Measurements from ENCODE around the gene LRRK2. TPM values are rescaled to one million over a fixed set of nuclear protein-coding genes. Genes with fewer than 3 reads are reported as not detected.

The LRRK2 gene
- total and polyA plus RNA-seq, 10 of the 15 experiments (the other 5 are each of a cell fraction or from before 2014, with no cell fraction given) = 0.80 to 32.6 (median 1.4) TPM

DNA sequence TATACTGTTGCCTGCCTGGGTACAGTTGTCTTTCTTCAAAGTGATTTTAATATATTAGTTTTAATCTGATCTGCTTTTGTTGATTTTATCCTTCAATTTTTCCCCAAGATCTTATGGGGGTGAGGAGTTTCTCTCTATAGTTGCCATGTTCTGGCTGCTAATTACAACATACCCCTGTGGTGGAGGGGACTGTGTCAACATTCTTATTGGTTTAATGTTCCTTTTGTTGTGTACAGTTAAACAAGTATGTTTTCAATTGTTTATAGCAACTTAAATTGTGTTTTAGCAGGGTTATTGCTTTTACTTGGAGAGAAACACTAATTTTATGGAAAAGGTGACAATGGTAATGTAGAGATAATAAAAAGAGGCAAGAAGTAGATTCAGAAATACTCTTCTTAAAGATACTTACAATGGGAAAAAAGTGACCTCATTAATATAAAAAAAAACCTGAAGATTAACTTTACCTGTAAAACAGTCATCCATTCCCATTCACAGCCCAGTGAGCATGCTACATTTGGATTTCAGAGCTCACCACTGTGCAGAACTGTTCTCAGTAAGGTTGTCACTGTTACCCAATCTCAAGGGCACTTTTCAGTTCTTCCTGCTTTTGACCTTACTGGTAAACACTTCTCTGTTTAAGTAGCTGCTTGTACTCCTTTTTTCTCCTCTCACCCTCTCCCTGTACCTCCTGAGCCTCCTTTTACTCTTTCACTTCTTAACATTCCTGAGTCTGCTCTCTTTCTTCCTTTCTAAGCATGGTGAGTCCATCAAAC lies 8.1 kb upstream of the LRRK2 start:
- ATAC-seq = peak; percentile 56; the same call in 2 of the 3 replicates
- Histone ChIP-seq H3K9me3 (replicated peaks; ENCODE audit: control insufficient read depth, insufficient read depth, low read length) (no peaks in the 10 kb centered on the region), H3K4me3 (no peak overlapping the region), H3K27me3 (replicated peaks in 1 of 2; ENCODE audit: control insufficient read depth in 2 of 2, insufficient read depth in 2 of 2, low read length in 1 of 2) (no peaks in the 10 kb centered on the region), H3K36me3 (ENCODE audit: control insufficient read depth in 2 of 2, insufficient read depth in 2 of 2, low read length in 1 of 2) (no peaks in the 10 kb centered on the region), H3K4me2 (ENCODE audit: control insufficient read depth, insufficient read depth) (no peak overlapping the region), H3K27ac (ENCODE audit: control insufficient read depth, insufficient read depth) (no peak overlapping the region), H3K4me1 (ENCODE audit: control insufficient read depth, insufficient read depth, low read length) (no peaks in the 10 kb centered on the region), H4K20me1 (ENCODE audit: control insufficient read depth, insufficient read depth) (no peaks in the 10 kb centered on the region), H2AFZ (ENCODE audit: control insufficient read depth, low read depth, low read length) (no peak overlapping the region), H3K79me2 (ENCODE audit: control insufficient read depth, insufficient read depth, low read length) (no peaks in the 10 kb centered on the region), H3K9ac (ENCODE audit: control insufficient read depth, insufficient read depth, low read length) (no peak overlapping the region)
- BruUV-seq (replicated peaks) = no TSS peak
- in situ Hi-C loops (cut with MboI) = no loop called here
- TF ChIP-seq POLR2A (IDR thresholded peaks at IDR 0.05; ENCODE audit: low read depth, low read length) = no peak
- POLR2A ChIA-PET = no interaction called here
- intact Hi-C loops (cut with micrococcal nuclease; ENCODE audit: unreplicated experiment) = no loop called here
- FAIRE-seq = no peak
- RAD21 ChIA-PET (ENCODE audit: unreplicated experiment) = interaction anchor here (1.0 kb wide), 1 partner anchor 15 kb away, joined by 3 read pairs; no protein-coding TSS in a partner anchor
- SMC1A ChIA-PET (ENCODE audit: uncharacterized antibody, unreplicated experiment) = interaction anchor here (1.0 to 1.2 kb wide), 2 partner anchors 9 to 12 kb away, joined by 3 read pairs; no protein-coding TSS in a partner anchor
- no peak for DNase-seq (ENCODE audit: low read depth, low spot score)
- CTCF ChIA-PET = no interaction called here

DNA sequence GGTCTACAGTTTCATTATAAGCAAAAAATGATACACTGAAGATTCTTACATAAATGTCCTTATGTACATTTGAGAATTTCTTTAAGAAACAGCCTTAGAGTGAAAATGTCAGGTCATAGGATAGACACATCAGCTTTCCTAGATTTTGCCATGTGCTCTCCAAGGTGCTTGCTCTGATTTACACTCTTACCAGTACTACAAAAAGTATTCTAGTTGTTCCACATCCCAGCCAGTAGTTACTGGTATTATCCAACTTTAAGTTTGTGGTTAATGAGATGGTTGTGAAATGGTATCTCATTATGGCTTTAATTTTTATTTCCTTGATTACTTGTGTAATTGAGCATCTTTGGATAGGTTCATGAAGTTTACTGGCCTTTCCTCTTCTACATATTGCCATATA lies 5.0 kb upstream of the LRRK2 start:
- H3K4me3 ChIP-seq = no peak overlapping the region
- H3K4me2 ChIP-seq (ENCODE audit: control insufficient read depth, insufficient read depth) = no peak overlapping the region
- ChIA-PET RAD21 (ENCODE audit: unreplicated experiment) (interaction anchor here (1.1 to 1.2 kb wide), 2 partner anchors 10 to 12 kb away, joined by 3 to 5 read pairs; no protein-coding TSS in a partner anchor), CTCF (interaction anchor here (0.8 to 3.7 kb wide), 2 partner anchors 12 to 64 kb away, joined by 3 to 21 read pairs; no protein-coding TSS in a partner anchor), POLR2A (interaction anchor here (1.1 to 1.9 kb wide), 3 partner anchors 10 to 11 kb away, joined by 4 to 10 read pairs (median 9); no protein-coding TSS in a partner anchor), SMC1A (ENCODE audit: uncharacterized antibody, unreplicated experiment) (interaction anchor here (0.6 to 1.7 kb wide), 9 partner anchors 11 to 366 kb away, joined by 3 to 11 read pairs (median 4); no protein-coding TSS in a partner anchor)
- FAIRE-seq (no peak), ATAC-seq (no peak), DNase-seq (ENCODE audit: low read depth, low spot score) (no peak)
- H3K79me2 ChIP-seq (ENCODE audit: control insufficient read depth, insufficient read depth, low read length) = no peaks in the 10 kb centered on the region
- no TSS peak for BruUV-seq (replicated peaks)
- no peak overlapping the region for H2AFZ ChIP-seq (ENCODE audit: control insufficient read depth, low read depth, low read length)
- H3K27ac ChIP-seq (ENCODE audit: control insufficient read depth, insufficient read depth) = no peak overlapping the region
- in situ Hi-C loops (cut with MboI) = no loop called here
- intact Hi-C loops (cut with micrococcal nuclease; ENCODE audit: unreplicated experiment) = loop anchor here (10.0 kb wide), 1 partner anchor 605 kb away; the partner anchor contains the start of gene ABCD2
- no peaks in the 10 kb centered on the region for H3K36me3 ChIP-seq (ENCODE audit: control insufficient read depth in 2 of 2, insufficient read depth in 2 of 2, low read length in 1 of 2)
- H3K27me3 ChIP-seq (replicated peaks in 1 of 2; ENCODE audit: control insufficient read depth in 2 of 2, insufficient read depth in 2 of 2, low read length in 1 of 2) = peaks cover 0 to 17% of the 10 kb centered on the region in 2 experiments; a peak in 1 of 4 replicates
- H3K4me1 ChIP-seq (ENCODE audit: control insufficient read depth, insufficient read depth, low read length) = no peaks in the 10 kb centered on the region; the same call in 1 of the 2 replicates
- H4K20me1 ChIP-seq (ENCODE audit: control insufficient read depth, insufficient read depth) = no peaks in the 10 kb centered on the region
- no peak overlapping the region for H3K9ac ChIP-seq (ENCODE audit: control insufficient read depth, insufficient read depth, low read length)
- H3K9me3 ChIP-seq (replicated peaks; ENCODE audit: control insufficient read depth, insufficient read depth, low read length) = no peaks in the 10 kb centered on the region; the same call in 2 of the 3 replicates
- TF ChIP-seq SMAD5 (IDR thresholded peaks at IDR 0.05; ENCODE audit: low read depth) = no peak
- no peak for TF ChIP-seq MXI1 (IDR thresholded peaks at IDR 0.05; ENCODE audit: low read depth, low read length)
- no peak for TF ChIP-seq ATF7 (IDR thresholded peaks at IDR 0.05; ENCODE audit: low read depth)
- TF ChIP-seq TCF7 (IDR thresholded peaks at IDR 0.05; ENCODE audit: borderline replicate concordance) = no peak
- TF ChIP-seq, protein P1, sequence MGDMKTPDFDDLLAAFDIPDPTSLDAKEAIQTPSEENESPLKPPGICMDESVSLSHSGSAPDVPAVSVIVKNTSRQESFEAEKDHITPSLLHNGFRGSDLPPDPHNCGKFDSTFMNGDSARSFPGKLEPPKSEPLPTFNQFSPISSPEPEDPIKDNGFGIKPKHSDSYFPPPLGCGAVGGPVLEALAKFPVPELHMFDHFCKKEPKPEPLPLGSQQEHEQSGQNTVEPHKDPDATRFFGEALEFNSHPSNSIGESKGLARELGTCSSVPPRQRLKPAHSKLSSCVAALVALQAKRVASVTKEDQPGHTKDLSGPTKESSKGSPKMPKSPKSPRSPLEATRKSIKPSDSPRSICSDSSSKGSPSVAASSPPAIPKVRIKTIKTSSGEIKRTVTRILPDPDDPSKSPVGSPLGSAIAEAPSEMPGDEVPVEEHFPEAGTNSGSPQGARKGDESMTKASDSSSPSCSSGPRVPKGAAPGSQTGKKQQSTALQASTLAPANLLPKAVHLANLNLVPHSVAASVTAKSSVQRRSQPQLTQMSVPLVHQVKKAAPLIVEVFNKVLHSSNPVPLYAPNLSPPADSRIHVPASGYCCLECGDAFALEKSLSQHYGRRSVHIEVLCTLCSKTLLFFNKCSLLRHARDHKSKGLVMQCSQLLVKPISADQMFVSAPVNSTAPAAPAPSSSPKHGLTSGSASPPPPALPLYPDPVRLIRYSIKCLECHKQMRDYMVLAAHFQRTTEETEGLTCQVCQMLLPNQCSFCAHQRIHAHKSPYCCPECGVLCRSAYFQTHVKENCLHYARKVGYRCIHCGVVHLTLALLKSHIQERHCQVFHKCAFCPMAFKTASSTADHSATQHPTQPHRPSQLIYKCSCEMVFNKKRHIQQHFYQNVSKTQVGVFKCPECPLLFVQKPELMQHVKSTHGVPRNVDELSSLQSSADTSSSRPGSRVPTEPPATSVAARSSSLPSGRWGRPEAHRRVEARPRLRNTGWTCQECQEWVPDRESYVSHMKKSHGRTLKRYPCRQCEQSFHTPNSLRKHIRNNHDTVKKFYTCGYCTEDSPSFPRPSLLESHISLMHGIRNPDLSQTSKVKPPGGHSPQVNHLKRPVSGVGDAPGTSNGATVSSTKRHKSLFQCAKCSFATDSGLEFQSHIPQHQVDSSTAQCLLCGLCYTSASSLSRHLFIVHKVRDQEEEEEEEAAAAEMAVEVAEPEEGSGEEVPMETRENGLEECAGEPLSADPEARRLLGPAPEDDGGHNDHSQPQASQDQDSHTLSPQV (IDR thresholded peaks at IDR 0.05) = no peak
- no peak for TF ChIP-seq KAT2A (conservative IDR thresholded peaks at IDR 0.05; ENCODE audit: control insufficient read depth, low read depth, low read length)
- no peak for TF ChIP-seq NBN (IDR thresholded peaks at IDR 0.05)
- no peak for TF ChIP-seq EGR1 (IDR thresholded peaks at IDR 0.05; ENCODE audit: borderline replicate concordance in 1 of 2, low read depth in 2 of 2, low read length in 2 of 2)
- TF ChIP-seq GATAD2B (conservative IDR thresholded peaks at IDR 0.05; ENCODE audit: low read depth) = no peak
